A549 (cell line): Measurements from ENCODE around the gene NAP1L4. TPM values are rescaled to one million over a fixed set of nuclear protein-coding genes. Genes with fewer than 3 reads are reported as not detected.
A peak's percentile ranks its signal among the peaks of the same experiment; 100 is the strongest.

Experiments used
- ATAC-seq, 2 experiments: fragments of 200-7000 bp in 1 of 2; fragments of >200 bp in 1 of 2; cut with Nextera tagmentation in 1 of 2; cut with Tn5 transposase in 1 of 2; 3 replicates each; pipeline versions ENCODE4 v1.8.0 to v1.9.1; 2018 to 2020; ENCODE audit warnings: mild to moderate bottlenecking in 1 of 2, moderate library complexity in 1 of 2
- CTCF ChIA-PET: fragments of 300-600 bp; sonication (Branson Sonifier 250); formaldehyde crosslinking; extraction: SDS; loops from one replicate; lab custom pipeline; 2021; ENCODE audit warnings: antibody characterized with exemption, inconsistent platforms; lab: Yijun Ruan, JAX
- POLR2A ChIA-PET: fragments of 350-600 bp; formaldehyde crosslinking; extraction: SDS; loops from one replicate; lab custom pipeline; 2021; ENCODE audit warnings: antibody characterized with exemption, inconsistent platforms; lab: Yijun Ruan, JAX
- DNase-seq, 2 experiments: peaks; one replicate each; pipeline versions ENCODE4 v3.0.0 to v3.0.0-alpha.2; 2011 to 2016; ENCODE audit warnings: low read depth in 1 of 2, low spot score in 1 of 2
- FAIRE-seq: peaks from 2 replicates; lab custom pipeline; 2011; peaks lifted over from hg19 to GRCh38; lab: Jason Lieb, UNC
- H3K27ac ChIP-seq, 2 experiments: fragments of >200 bp; sonication (Bioruptor Twin); formaldehyde crosslinking; 3 replicates each; pipeline ENCODE4 v1.5.1; 2016 to 2017
- H3K4me1 ChIP-seq: fragments of >200 bp; sonication (Bioruptor Twin); formaldehyde crosslinking; 3 replicates; pipeline ENCODE4 v1.6.1; 2016
- H3K4me2 ChIP-seq: fragments of >200 bp; sonication (Bioruptor Twin); formaldehyde crosslinking; 3 replicates; pipeline ENCODE4 v1.6.1; 2016
- H3K4me3 ChIP-seq: fragments of >200 bp; sonication (Bioruptor Twin); formaldehyde crosslinking; 3 replicates; pipeline ENCODE4 v1.5.1; 2016
- H3K9me3 ChIP-seq: fragments of >200 bp; sonication (Bioruptor Twin); formaldehyde crosslinking; 3 replicates; pipeline ENCODE4 v1.6.1; 2016
- BHLHE40 ChIP-seq: IDR thresholded peaks from 2 replicates; pipeline ENCODE4 v1.6.1; 2012; ENCODE audit warnings: low read depth, low read length, inconsistent platforms
- CBX2 ChIP-seq: fragments of 200-600 bp; sonication (generic); IDR thresholded peaks from 2 replicates; pipeline ENCODE4 v1.6.1; 2016; ENCODE audit warnings: low read depth, mild to moderate bottlenecking, borderline replicate concordance
- CBX8 ChIP-seq: fragments of 200-600 bp; sonication (generic); IDR thresholded peaks from 2 replicates; pipeline ENCODE4 v1.6.1; 2016
- CHD2 ChIP-seq: fragments of 150-350 bp; IDR thresholded peaks from 2 replicates; pipeline ENCODE4 v1.6.1; 2014; ENCODE audit warnings: low read length; ENCODE audit not compliant: partially characterized antibody
- CTCF ChIP-seq: fragments of >200 bp; sonication (Bioruptor Twin); formaldehyde crosslinking; IDR thresholded peaks from 3 replicates; pipeline ENCODE4 v1.5.1; 2016
- E2F6 ChIP-seq: IDR thresholded peaks from 2 replicates; pipeline ENCODE4 v1.6.1; 2012; ENCODE audit warnings: low read depth, borderline replicate concordance
- EHF ChIP-seq: fragments of 250-450 bp; sonication (Bioruptor Pico); IDR thresholded peaks from 2 replicates; pipeline ENCODE4 v1.5.0; 2020; ENCODE audit warnings: mild to moderate bottlenecking
- ELK1 ChIP-seq: fragments of 150-350 bp; IDR thresholded peaks from 2 replicates; pipeline ENCODE4 v1.6.1; 2014; ENCODE audit warnings: low read depth, mild to moderate bottlenecking, low read length
- ESRRA ChIP-seq: fragments of 150-350 bp; IDR thresholded peaks from 2 replicates; pipeline ENCODE4 v1.6.1; 2014; ENCODE audit warnings: mild to moderate bottlenecking, low read length, borderline replicate concordance
- FOSB ChIP-seq: fragments of 250-450 bp; sonication (Bioruptor Pico); IDR thresholded peaks from 2 replicates; pipeline ENCODE4 v1.5.0; 2020; ENCODE audit warnings: mild to moderate bottlenecking, moderate library complexity
- HES2 ChIP-seq: fragments of >200 bp; sonication (Bioruptor Twin); formaldehyde crosslinking; IDR thresholded peaks from 2 replicates; pipeline ENCODE4 v1.6.1; 2016
- HEYL ChIP-seq: fragments of 250-450 bp; sonication (Bioruptor Pico); IDR thresholded peaks from 2 replicates; pipeline ENCODE4 v1.8.0; 2021; ENCODE audit warnings: mild to moderate bottlenecking, moderate library complexity
- HMGXB4 ChIP-seq: fragments of 250-450 bp; sonication (Bioruptor Pico); IDR thresholded peaks from 2 replicates; pipeline ENCODE4 v1.5.0; 2021; ENCODE audit warnings: mild to moderate bottlenecking, moderate library complexity, borderline replicate concordance
- KDM5A ChIP-seq: fragments of 200-600 bp; sonication (generic); IDR thresholded peaks from 2 replicates; pipeline ENCODE4 v1.6.1; 2016; ENCODE audit warnings: antibody characterized with exemption, mild to moderate bottlenecking
- MAFK ChIP-seq: fragments of 450-650 bp; IDR thresholded peaks from 2 replicates; pipeline ENCODE4 v1.6.1; 2014; ENCODE audit not compliant: partially characterized antibody
- NFE2L2 ChIP-seq: fragments of 150-350 bp; conservative IDR thresholded peaks from 2 replicates; pipeline ENCODE4 v1.6.1; 2014; ENCODE audit warnings: low read length
- NPAS2 ChIP-seq: fragments of 250-450 bp; sonication (Bioruptor Pico); IDR thresholded peaks from 2 replicates; pipeline ENCODE4 v1.8.0; 2022; ENCODE audit warnings: mild to moderate bottlenecking, moderate library complexity, borderline replicate concordance
- REST ChIP-seq: fragments of 200-600 bp; sonication (generic); IDR thresholded peaks from 2 replicates; pipeline ENCODE4 v1.6.1; 2016; ENCODE audit warnings: antibody characterized with exemption, mild to moderate bottlenecking, moderate library complexity
- RFX5 ChIP-seq: fragments of 450-650 bp; IDR thresholded peaks from 2 replicates; pipeline ENCODE4 v1.7.1; 2014; ENCODE audit warnings: antibody characterized with exemption, mild to moderate bottlenecking, moderate library complexity
- RNF2 ChIP-seq: fragments of 200-600 bp; sonication (generic); IDR thresholded peaks from 2 replicates; pipeline ENCODE4 v1.6.1; 2016; ENCODE audit warnings: low read depth, mild to moderate bottlenecking, antibody characterized with exemption, moderate library complexity, borderline replicate concordance
- SMC3 ChIP-seq: fragments of >200 bp; sonication (Bioruptor Twin); formaldehyde crosslinking; IDR thresholded peaks from 3 replicates; pipeline ENCODE4 v1.6.1; 2018; ENCODE audit warnings: inconsistent platforms
- SREBF2 ChIP-seq: fragments of 450-650 bp; IDR thresholded peaks from 2 replicates; pipeline ENCODE4 v1.6.1; 2014; ENCODE audit warnings: mild to moderate bottlenecking, moderate library complexity
- TFCP2L1 ChIP-seq: fragments of 250-450 bp; sonication (Bioruptor Pico); IDR thresholded peaks from 2 replicates; pipeline ENCODE4 v1.5.0; 2021; ENCODE audit warnings: mild to moderate bottlenecking
- TP53 ChIP-seq: fragments of 250-450 bp; sonication (Bioruptor Pico); IDR thresholded peaks from 2 replicates; pipeline ENCODE4 v1.5.0; 2021; ENCODE audit warnings: mild to moderate bottlenecking, moderate library complexity
- USF2 ChIP-seq: fragments of 450-650 bp; IDR thresholded peaks from 2 replicates; pipeline ENCODE4 v1.6.1; 2014; ENCODE audit warnings: antibody characterized with exemption
- ZC3H11A ChIP-seq: fragments of 450-650 bp; IDR thresholded peaks from 2 replicates; pipeline ENCODE4 v1.6.1; 2014; ENCODE audit warnings: antibody characterized with exemption, mild to moderate bottlenecking
- ZFP36 ChIP-seq: fragments of 450-650 bp; IDR thresholded peaks from 2 replicates; pipeline ENCODE4 v1.6.1; 2014; ENCODE audit warnings: borderline replicate concordance; ENCODE audit not compliant: partially characterized antibody
- WGBS: methylation state at CpG from one replicate; pipeline ENCODE4 v1.1.6; 2017; ENCODE audit errors: missing lambda C conversion rate; 5-methylcytosine and 5-hydroxymethylcytosine counted together
- polyA plus RNA-seq, 4 experiments: library from polyadenylated mRNA; depleted of rRNA in 3 of 4; stranded (reverse); fragments of >200 nt; fragmentation: RNase III in 1 of 4; extraction: RNeasy Plus Mini Kit Qiagen cat#74134 plus additional on column Dnase treatment in 1 of 4; gene quantifications; 2 replicates in 3 of 4; 3 replicates in 1 of 4; pipeline ENCODE4 v1.2.3, GENCODE V29; 2011 to 2017

The NAP1L4 gene
- polyA plus RNA-seq, 2 of the 4 experiments (the other 2 are of a cell fraction): 132 to 148 TPM

GRCh38 chr11:2929531-2929949, 62.6 kb downstream of the NAP1L4 start (continued):
- TF ChIP-seq E2F6 (no peak; the same call in 1 of the 2 replicates), BHLHE40 (no peak), REST (no peak), NPAS2 (CRISPR knock-in tag) (no peak), MAFK (no peak), CBX2 (no peak), TP53 (CRISPR knock-in tag) (no peak), SREBF2 (no peak), CHD2 (no peak), EHF (CRISPR knock-in tag) (no peak), RFX5 (no peak), HES2 (no peak), RNF2 (no peak), HMGXB4 (CRISPR knock-in tag) (no peak), KDM5A (no peak), ESRRA (no peak), TFCP2L1 (CRISPR knock-in tag) (0 out of 2 replicates have a peak, but pooled peaks have one; percentile 35), FOSB (CRISPR knock-in tag) (no peak), NFE2L2 (no peak), ZFP36 (no peak)

- WGBS: 0% methylated on average over 17 of the region's 113 CpGs
- FAIRE-seq (no peak), DNase-seq (peak; percentile 64 to 74), ATAC-seq (peak; percentile 22 to 33)
- Histone ChIP-seq H3K27ac (peak within 1 kb of the TSS; percentile 92 to 94), H3K9me3 (no peaks in the 10 kb centered on the region), H3K4me2 (peak within 1 kb of the TSS; percentile 93), H3K4me1 (peaks cover 41% of the 10 kb centered on the region), H3K4me3 (peak within 1 kb of the TSS; percentile 67)
- CTCF ChIA-PET: interaction anchor here (0.6 to 9.5 kb wide), 23 partner anchors 8 to 396 kb away, joined by 3 to 75 read pairs (median 9); partner anchors contain the start of gene NAP1L4
- POLR2A ChIA-PET: interaction anchor here (0.5 to 4.8 kb wide), 31 partner anchors 10 to 525 kb away, joined by 3 to 74 read pairs (median 5); partner anchors contain the start of genes CARS1, CDKN1C, NAP1L4 and ZNF195
- peak; percentile 16; the same call in 1 of the 3 replicates for TF ChIP-seq SMC3
- TF ChIP-seq CBX8: no peak
- no peak for TF ChIP-seq USF2
- TF ChIP-seq HEYL (CRISPR knock-in tag): no peak
- TF ChIP-seq ZFP36: no peak
- TF ChIP-seq CTCF: peak; percentile 17; the same call in 2 of the 3 replicates
- no peak for TF ChIP-seq ELK1
- TF ChIP-seq ZC3H11A: no peak
These were observed 63.3 kb downstream of the NAP1L4 start, which contains the start of gene PHLDA2 for GRCh38 chr11:2928605-2929530. Gene PHLDA2 (minus strand): TSS chr11:2929420. CDS start chr11:2929364, 56 bp downstream.
